Fibroblast of mammary gland (primary cell): ENCODE results near the gene RNF168.
A peak's percentile ranks its signal among the peaks of the same experiment; 100 is the strongest.

ENCODE experiments used
- DNase-seq: peaks from one replicate; pipeline ENCODE4 v3.0.0-alpha.2; 2010; ENCODE audit warnings: low read depth
- H3K4me3 ChIP-seq: 2 replicates; pipeline ENCODE4 v1.5.1; 2011; ENCODE audit warnings: low read depth, mild to moderate bottlenecking, low read length, moderate library complexity; ENCODE audit not compliant: control insufficient read depth
- TF ChIP-seq, protein P1 (sequence below): conservative IDR thresholded peaks from 2 replicates; pipeline ENCODE4 v1.5.1; 2011; ENCODE audit warnings: low read depth, low read length, inconsistent platforms; ENCODE audit not compliant: control insufficient read depth, insufficient read depth

The RNF168 gene

DNA sequence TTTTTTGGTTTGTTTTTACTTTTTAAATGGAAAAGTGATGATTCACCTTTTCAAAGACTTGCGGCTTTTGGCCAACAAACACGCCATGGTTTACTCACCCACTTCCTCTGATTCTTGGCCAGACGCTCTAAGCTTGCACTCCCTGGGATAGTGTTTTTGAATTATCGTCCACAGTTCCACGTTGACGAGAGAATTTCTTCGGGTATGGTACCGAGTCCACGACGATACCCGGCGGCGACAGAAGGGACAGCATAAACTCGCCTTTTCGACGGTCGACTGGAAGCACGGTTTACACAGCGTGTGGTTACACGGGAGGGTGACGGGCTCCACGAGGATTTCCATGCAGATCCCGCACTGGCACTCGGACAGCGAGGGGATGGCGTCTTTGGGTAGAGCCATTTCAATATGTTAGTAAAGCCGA, 783 bp downstream of the RNF168 start:
- DNase-seq, result peak; percentile 94
- TF ChIP-seq, protein P1, sequence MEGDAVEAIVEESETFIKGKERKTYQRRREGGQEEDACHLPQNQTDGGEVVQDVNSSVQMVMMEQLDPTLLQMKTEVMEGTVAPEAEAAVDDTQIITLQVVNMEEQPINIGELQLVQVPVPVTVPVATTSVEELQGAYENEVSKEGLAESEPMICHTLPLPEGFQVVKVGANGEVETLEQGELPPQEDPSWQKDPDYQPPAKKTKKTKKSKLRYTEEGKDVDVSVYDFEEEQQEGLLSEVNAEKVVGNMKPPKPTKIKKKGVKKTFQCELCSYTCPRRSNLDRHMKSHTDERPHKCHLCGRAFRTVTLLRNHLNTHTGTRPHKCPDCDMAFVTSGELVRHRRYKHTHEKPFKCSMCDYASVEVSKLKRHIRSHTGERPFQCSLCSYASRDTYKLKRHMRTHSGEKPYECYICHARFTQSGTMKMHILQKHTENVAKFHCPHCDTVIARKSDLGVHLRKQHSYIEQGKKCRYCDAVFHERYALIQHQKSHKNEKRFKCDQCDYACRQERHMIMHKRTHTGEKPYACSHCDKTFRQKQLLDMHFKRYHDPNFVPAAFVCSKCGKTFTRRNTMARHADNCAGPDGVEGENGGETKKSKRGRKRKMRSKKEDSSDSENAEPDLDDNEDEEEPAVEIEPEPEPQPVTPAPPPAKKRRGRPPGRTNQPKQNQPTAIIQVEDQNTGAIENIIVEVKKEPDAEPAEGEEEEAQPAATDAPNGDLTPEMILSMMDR, result no peak
- peak overlapping the region; percentile 83 for H3K4me3 ChIP-seq

GRCh38 chr3:196501316-196502044, 2.1 kb downstream of the RNF168 start:
- TF ChIP-seq, protein P1, result no peak
- DNase-seq, result peak; percentile 37
- H3K4me3 ChIP-seq, result peak overlapping the region; percentile 83

DNA sequence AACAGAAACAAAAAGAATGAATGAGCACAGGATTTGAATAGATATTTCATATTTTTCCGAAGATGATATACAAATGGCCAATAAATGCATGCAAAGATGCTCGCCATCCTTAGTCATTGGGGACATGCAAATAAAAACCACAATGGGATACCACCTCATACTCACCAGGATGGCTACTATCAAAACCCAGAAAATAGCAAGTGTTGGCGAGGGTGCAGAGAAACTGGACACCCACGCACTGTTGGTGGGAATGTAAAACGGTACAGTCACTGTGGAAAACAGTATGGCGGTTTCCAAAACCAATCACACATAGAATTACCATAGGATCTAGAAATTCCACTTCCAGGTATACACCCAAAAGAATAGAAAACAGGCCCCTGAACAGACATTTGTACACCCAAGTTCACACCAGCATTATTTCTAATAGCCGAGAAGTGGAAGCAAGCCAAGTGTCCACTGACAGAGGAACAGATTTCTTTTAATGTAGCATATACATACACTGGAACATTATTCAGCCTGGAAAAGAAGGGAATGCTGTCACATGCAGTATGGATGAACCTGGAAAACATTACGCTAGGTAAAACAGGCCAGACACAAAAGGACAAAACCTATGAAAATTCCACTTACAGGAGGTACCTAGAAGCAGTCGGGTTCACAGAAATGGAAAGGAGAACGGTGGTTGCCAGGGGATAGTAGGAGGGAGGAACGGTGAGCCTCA, 3.6 kb downstream of the RNF168 start:
- TF ChIP-seq, protein P1, result no peak
- DNase-seq, result peak; percentile 19
- peak overlapping the region; percentile 50 for H3K4me3 ChIP-seq

DNA sequence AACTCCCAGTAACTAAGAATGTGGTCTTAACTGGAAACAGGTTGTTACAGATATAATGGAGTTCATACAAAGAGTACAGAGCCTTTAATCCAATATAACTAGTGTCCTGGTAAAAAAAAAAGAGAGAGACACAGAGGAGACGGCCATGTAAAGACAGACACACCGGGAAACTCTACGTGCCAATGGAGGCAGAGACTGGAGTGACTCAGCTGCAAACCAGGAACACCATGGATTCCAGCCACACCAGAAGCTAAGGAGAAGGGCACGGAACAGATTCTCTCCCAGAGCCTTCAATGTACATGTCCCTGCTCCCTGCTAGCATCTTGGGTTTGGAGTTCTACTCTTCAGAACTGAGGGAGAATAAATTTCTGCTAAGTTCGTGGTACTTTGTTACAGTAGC, 4.5 kb downstream of the RNF168 start:
- peak; percentile 65 for DNase-seq
- TF ChIP-seq, protein P1, result no peak
- peak overlapping the region; percentile 11 for H3K4me3 ChIP-seq

GRCh38 chr3:196498297-196498696, 5.3 kb downstream of the RNF168 start:
- no peak overlapping the region for H3K4me3 ChIP-seq
- no peak for DNase-seq
- TF ChIP-seq, protein P1, result no peak

DNA sequence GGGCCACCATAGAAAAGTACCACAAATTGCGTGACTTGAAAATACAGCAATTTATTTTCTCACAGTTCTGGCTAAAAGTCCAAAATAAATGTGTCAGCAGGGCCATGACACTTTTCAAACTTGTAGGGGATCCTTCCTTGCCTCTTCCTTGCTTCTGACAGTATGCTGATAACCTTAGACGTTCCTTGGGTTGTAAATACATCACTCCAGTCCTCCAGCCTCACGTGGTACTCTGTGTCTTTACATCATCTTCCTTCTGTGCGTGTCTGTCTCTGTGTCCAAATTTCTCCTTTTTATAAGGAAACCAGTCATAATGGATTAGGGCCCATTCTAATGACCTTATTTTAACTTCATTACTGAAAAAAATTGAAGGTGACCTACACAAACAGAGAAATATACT, 7.4 kb downstream of the RNF168 start:
- no peak overlapping the region for H3K4me3 ChIP-seq
- TF ChIP-seq, protein P1, result no peak
- DNase-seq, result no peak
